ENCODE results near the gene OR13C3.

- TF ChIP-seq, protein P1, sequence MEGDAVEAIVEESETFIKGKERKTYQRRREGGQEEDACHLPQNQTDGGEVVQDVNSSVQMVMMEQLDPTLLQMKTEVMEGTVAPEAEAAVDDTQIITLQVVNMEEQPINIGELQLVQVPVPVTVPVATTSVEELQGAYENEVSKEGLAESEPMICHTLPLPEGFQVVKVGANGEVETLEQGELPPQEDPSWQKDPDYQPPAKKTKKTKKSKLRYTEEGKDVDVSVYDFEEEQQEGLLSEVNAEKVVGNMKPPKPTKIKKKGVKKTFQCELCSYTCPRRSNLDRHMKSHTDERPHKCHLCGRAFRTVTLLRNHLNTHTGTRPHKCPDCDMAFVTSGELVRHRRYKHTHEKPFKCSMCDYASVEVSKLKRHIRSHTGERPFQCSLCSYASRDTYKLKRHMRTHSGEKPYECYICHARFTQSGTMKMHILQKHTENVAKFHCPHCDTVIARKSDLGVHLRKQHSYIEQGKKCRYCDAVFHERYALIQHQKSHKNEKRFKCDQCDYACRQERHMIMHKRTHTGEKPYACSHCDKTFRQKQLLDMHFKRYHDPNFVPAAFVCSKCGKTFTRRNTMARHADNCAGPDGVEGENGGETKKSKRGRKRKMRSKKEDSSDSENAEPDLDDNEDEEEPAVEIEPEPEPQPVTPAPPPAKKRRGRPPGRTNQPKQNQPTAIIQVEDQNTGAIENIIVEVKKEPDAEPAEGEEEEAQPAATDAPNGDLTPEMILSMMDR (IDR thresholded peaks at IDR 0.05 in 4 of 5, conservative IDR thresholded peaks at IDR 0.05 in 1 of 5): no peak
- TF ChIP-seq POLR2A (IDR thresholded peaks at IDR 0.05): no peak
Observed at GRCh38 chr9:104572612-104573011, 36.0 kb upstream of the OR13C3 start.
